GM18502 (cell line): ENCODE data around the gene GRK7.
"Not testable (repeated sequence)": the region's sequence is repeated elsewhere in the genome, so short reads cannot be mapped to it uniquely, and the experiment has no call there.

ENCODE experiments used
- ATAC-seq: cut with Tn5 transposase; IDR thresholded peaks from one replicate; pipeline ENCODE4 v1.9.1; 2021; ENCODE audit warnings: mild to moderate bottlenecking; ENCODE audit not compliant: unreplicated experiment, poor library complexity

The GRK7 gene

GRCh38 chr3:141754032-141754431 is 9.2 kb upstream of the GRK7 start:
- no peak for ATAC-seq

- not testable (repeated sequence) for ATAC-seq
Observed at GRCh38 chr3:141762552-141762951, 656 bp upstream of the GRK7 start.

GRCh38 chr3:141764045-141764444 is 837 bp downstream of the GRK7 start:
- no peak for ATAC-seq

DNA sequence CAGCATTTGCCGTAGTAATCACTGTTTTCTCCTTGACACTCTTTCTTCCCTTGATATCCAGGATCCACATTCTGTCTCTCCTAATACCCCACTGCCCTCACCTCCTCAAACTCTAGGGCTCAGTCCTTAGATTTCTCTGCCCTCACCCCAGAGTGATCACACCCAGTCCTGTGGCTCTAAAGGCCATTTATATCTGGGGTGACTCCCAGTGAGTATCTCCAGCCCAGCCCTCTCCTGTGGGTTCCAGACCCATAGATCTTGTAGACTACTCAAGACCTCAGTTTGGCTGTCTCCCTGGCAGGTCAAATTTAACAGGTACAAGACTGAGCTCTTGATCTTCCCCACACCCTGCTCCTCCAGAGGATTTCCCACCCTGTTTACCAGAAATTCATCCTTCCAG is 1.3 kb downstream of the GRK7 start:
- ATAC-seq = no peak

- no peak for ATAC-seq
Observed at GRCh38 chr3:141764986-141765385, 1.8 kb downstream of the GRK7 start.

DNA sequence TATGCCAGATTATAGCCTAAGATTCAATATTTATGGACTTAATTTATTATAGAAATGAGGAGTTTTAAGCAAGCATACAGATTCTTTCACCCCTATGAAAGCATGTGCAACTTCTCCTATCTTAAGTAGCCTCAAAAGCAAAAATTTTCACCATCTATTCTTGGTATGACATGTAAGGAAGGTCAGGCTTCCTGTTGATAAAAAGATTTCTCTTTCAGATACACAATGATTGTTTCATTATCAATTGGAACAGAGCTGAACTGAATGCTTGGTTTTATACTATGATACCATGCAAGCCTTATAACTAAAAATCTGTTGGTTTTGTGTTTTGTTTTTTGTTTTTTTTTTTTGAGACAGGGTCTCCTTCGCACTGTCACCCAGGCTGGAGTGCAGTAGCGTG is 3.9 kb downstream of the GRK7 start:
- ATAC-seq = no peak

DNA sequence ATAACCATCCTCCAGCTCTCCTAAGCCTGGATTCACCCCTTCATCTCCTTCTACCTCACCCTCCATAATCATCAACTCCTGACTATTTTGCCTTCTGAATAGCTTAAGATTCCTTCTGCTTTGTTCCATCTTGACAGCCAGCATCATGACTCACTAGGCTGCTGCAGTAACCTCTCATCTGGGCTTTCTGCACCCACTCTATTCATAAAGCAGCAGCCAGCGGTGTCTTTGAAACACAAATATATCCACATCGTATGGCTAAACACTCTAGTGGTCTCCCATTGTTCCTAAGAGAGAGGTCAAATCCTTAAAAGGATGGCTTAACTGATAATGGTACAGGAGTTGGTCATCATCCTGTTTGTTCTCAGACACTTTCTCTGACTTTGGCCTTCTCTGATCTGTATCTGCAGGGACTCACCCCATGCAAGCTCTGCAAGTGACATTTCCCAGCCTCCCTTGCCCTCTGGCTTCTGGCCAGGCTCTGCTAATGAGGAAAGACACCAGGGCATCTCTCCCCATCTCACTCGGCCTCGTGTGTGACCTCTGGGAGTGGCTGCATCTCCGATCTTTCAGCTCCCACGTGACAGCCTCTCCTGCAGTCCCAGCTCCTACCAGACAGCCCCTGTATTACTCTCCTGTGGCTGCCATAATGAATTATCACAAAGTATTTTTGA is 6.2 kb downstream of the GRK7 start:
- ATAC-seq = no peak

GRCh38 chr3:141773676-141774075 is 10.5 kb downstream of the GRK7 start:
- ATAC-seq = no peak

GRCh38 chr3:141776376-141776775 is 13.2 kb downstream of the GRK7 start:
- ATAC-seq = no peak

DNA sequence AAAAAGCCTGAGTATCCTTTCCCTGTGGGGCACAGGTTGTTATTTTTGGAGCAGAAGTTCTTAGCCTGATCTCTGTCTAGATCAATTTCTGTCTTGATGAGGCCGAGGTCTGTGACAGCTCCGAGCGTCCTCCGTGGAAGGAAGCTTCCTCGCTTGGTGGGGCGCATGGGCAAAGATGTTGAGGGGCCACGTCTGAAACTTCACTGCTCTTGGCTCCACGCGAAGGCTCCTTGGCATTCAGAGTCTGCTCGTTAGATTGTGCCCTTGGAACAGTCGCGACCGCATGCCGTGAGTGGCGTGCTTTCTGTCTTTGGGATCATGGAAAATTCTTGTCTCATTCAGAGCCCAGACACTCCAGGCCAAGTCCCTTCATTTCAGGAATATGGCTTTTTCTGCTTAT is 13.7 kb downstream of the GRK7 start:
- ATAC-seq = no peak

DNA sequence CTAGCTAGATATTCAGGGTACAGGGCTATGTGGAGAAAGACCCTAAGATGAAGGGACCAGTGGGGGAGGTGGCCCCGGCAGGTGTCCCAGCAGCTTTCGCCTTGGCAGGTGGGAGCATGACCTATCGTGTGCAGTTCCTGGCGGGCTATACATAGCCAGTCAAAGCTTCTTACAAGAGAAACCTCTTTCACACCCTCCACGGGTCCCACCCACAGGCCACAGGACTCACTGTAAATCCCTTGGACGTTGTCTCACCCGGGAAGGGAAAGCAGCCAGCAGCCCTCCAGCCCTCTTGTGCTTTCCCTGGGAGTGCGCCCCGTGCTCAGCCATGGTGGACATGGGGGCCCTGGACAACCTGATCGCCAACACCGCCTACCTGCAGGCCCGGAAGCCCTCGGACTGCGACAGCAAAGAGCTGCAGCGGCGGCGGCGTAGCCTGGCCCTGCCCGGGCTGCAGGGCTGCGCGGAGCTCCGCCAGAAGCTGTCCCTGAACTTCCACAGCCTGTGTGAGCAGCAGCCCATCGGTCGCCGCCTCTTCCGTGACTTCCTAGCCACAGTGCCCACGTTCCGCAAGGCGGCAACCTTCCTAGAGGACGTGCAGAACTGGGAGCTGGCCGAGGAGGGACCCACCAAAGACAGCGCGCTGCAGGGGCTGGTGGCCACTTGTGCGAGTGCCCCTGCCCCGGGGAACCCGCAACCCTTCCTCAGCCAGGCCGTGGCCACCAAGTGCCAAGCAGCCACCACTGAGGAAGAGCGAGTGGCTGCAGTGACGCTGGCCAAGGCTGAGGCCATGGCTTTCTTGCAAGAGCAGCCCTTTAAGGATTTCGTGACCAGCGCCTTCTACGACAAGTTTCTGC is 15.0 kb downstream of the GRK7 start:
- ATAC-seq = no peak

- ATAC-seq = no peak
Observed at GRCh38 chr3:141779667-141780066, 16.5 kb downstream of the GRK7 start.

DNA sequence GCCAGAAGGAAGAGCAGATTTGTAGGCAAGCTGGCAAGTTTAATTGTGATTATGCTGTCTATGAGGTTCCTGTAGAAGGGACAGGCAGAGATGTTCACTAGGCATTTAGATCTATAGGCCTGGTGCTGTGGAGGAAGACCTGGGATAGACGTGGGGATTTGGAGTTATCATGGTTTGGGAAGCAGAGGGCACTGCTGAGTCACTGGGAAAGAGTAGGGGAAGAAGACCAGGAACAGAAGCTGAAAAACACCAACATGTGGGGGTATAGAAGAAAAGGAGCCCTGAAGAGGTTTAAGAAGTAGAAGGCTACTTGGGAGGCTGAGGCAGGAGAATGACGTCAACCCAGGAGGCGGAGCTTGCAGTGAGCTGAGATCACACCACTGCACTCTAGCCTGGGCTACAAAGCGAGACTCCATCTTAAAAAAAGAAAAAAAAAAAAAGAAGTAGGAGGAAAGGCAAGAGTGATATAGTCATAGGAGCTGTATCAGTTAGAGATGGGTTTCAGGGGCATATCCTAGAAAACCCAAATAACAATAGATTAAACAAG is 19.3 kb downstream of the GRK7 start:
- ATAC-seq = no peak

GRCh38 chr3:141783632-141784031 is 20.4 kb downstream of the GRK7 start:
- ATAC-seq = no peak

GRCh38 chr3:141784096-141784495 is 20.9 kb downstream of the GRK7 start:
- ATAC-seq = no peak

DNA sequence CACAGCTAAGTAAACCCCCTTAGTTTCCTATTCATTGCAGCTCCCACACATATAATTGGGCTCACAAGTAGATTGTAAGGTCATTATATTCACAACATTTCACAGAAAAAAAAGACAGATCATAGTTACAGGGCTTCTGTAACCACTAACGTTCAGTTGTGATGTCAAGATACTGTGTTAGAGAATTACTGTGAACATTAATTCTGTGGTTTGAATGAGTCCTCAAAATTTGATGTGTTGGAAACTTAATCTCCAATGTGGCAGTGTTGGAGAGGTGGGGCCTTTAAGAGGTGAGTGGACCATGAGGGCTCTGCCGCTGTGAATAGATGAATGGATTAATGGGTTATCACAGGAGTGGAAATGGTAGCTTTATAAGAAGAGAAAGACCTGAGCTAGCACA is 21.3 kb downstream of the GRK7 start:
- ATAC-seq = no peak

DNA sequence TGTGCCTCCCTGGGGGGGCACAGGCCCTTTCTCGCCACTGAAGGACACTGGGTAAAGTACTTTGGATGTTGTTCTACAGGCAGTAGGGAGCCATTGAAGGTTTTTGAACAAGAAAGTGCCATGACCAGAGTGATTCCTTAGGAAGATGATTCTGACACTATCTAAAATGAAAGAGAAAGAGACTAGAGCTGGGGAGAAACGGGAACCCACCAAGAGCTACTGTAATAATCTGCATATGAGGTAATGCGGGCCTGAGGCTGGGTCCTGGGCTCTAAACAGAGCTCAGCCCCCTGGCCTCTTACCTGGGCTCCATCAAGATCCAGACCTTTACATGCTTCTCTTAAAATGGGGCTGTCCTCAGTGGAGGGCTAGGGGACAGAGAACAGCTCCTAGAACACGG is 24.9 kb downstream of the GRK7 start:
- ATAC-seq = no peak

DNA sequence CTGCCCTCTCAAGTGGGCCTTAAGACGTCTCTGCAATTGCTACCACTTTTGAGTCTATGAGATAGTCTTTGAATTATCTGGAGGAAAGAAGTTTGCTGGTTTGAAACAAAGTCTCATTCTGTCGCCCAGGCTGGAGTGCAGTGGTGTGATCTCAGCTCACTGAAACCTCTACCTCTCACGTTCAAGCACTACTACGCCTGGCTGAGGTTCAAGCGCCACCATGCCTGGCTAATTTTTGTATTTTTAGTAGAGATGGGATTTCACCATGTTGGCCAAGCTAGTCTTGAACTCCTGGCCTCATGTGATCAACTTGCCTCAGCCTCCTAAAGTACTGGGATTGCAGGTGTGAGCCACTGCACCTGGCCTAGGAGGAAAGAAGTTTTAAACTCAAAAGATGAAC is 25.5 kb downstream of the GRK7 start:
- ATAC-seq = not testable (repeated sequence)

DNA sequence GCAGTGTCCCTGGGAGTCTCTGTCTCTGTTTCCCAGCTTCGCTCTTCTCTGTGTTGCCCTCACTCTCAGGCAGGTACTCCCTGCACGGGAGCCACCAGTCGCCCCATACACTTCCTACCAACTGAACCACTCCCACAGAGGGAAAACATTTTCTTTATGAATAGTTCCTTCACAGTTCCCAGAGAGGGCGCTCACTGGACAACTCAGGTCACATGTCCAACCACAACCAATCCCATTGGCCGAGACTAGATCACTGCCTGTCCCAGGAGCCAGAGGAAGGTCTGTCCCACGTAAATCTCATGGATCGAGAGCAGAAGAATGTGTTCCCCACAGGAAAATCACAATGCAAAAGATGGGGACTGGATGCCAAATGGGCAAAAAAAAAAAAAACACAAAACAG is 26.1 kb downstream of the GRK7 start:
- no peak for ATAC-seq

DNA sequence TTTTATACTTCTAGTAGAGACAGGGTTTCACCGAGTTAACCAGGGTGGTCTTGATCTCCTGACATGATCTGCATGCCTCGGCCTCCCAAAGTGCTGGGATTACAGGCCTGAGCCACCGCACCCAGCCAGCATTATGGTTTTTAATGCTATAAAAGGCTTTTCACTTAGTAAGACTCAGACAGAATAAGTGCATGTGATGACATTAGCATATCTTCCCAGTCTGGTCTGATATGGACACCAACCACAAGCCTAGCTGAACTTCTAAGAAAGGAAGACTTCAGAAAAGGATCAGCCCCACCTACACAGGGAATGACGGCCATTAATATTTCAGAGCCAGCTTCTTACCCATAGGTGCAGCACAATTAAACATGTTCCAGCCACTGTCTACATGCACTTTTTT is 27.0 kb downstream of the GRK7 start:
- ATAC-seq = no peak

- ATAC-seq = no peak
Observed at GRCh38 chr3:141792495-141792894, 29.3 kb downstream of the GRK7 start.
